CD4-positive, alpha-beta T cell (primary cell): ENCODE measurements around the gene ZNF385B. TPM values are rescaled to one million over a fixed set of nuclear protein-coding genes. Genes with fewer than 3 reads are reported as not detected.

Source experiments
- ATAC-seq: fragments of 200-7000 bp; cut with Tn5 transposase; one replicate; pipeline ENCODE4 v1.10.0; 2022; ENCODE audit warnings: mild to moderate bottlenecking; ENCODE audit not compliant: poor library complexity
- CTCF ChIA-PET: fragments of 350-600 bp; sonication (Branson Sonifier 250); formaldehyde crosslinking; loops from one replicate; lab custom pipeline; 2021; ENCODE audit warnings: antibody characterized with exemption, inconsistent platforms; lab: Charles Lee
- POLR2A ChIA-PET: fragments of 350-600 bp; sonication (Branson Sonifier 250); formaldehyde crosslinking; loops from one replicate; lab custom pipeline; 2021; ENCODE audit warnings: antibody characterized with exemption, inconsistent platforms; lab: Charles Lee
- DNase-seq, 14 experiments: peaks; one replicate each; pipeline ENCODE4 v3.0.0-alpha.2; 2013 to 2020; ENCODE audit warnings: mixed read lengths in 2 of 14
- H3K27ac ChIP-seq, 2 donors: one replicate each; pipeline versions ENCODE4 v1.5.1 to v1.7.0; 2013; ENCODE audit warnings: low read length in 2 of 2, low read depth in 1 of 2, mild to moderate bottlenecking in 1 of 2
- H3K27me3 ChIP-seq, 2 experiments: 1 replicate in 1 of 2; 2 replicates in 1 of 2; pipeline versions ENCODE4 v1.6.1 to v1.7.0; 2013; ENCODE audit warnings: low read length in 2 of 2, control low read depth in 1 of 2, mild to moderate bottlenecking in 1 of 2, moderate library complexity in 1 of 2; ENCODE audit not compliant: insufficient read depth in 2 of 2, control insufficient read depth in 1 of 2
- H3K36me3 ChIP-seq: one replicate; pipeline ENCODE4 v1.6.1; 2013; ENCODE audit warnings: low read length, control low read depth; ENCODE audit not compliant: insufficient read depth
- H3K4me1 ChIP-seq: one replicate; pipeline ENCODE4 v1.6.1; 2013; ENCODE audit warnings: low read length, control low read depth; ENCODE audit not compliant: insufficient read depth
- H3K4me3 ChIP-seq: one replicate; pipeline ENCODE4 v1.5.1; 2013; ENCODE audit warnings: mild to moderate bottlenecking, low read length, moderate library complexity
- H3K9me3 ChIP-seq, 2 experiments: 1 replicate in 1 of 2; 2 replicates in 1 of 2; pipeline versions ENCODE4 v1.6.1 to v1.7.0; 2013; ENCODE audit warnings: low read length in 2 of 2, mild to moderate bottlenecking in 2 of 2, control low read depth in 1 of 2, moderate library complexity in 1 of 2; ENCODE audit not compliant: control insufficient read depth in 1 of 2, insufficient read depth in 1 of 2
- H3K27ac Mint-ChIP-seq: one replicate; pipeline ENCODE4 v1.8.0; 2020; ENCODE audit warnings: mixed read lengths
- H3K27me3 Mint-ChIP-seq: one replicate; pipeline ENCODE4 v1.8.0; 2021; ENCODE audit warnings: mixed read lengths
- H3K36me3 Mint-ChIP-seq: one replicate; pipeline ENCODE4 v1.8.0; 2021; ENCODE audit warnings: low read depth, mixed read lengths
- H3K4me1 Mint-ChIP-seq: one replicate; pipeline ENCODE4 v1.8.0; 2021; ENCODE audit warnings: low read depth, mixed read lengths
- H3K4me3 Mint-ChIP-seq: one replicate; pipeline ENCODE4 v1.8.0; 2020; ENCODE audit warnings: mild to moderate bottlenecking, mixed read lengths
- H3K9me3 Mint-ChIP-seq: one replicate; pipeline ENCODE4 v1.8.0; 2020; ENCODE audit warnings: mixed read lengths
- intact Hi-C, 2 experiments: fragments of 100-400 bp; cut with DNase I in 1 of 2; cut with micrococcal nuclease in 1 of 2; formaldehyde crosslinking; loops; one replicate each; pipeline versions ENCODE4 v1.15.1 to v1.9.0; 2023 to 2025; cut with DNase I, micrococcal nuclease
- total RNA-seq, 174 experiments: library from RNA in 2 of 174; stranded (reverse) in 2 of 174; gene quantifications; one replicate each; pipeline ENCODE4 v1.2.3 and lab custom pipeline; 2021 to 2026
- TF ChIP-seq, protein P1 (sequence below): fragments of 200-600 bp; IDR thresholded peaks from one replicate; pipeline ENCODE4 v1.8.0; 2022; ENCODE audit warnings: antibody characterized with exemption, mild to moderate bottlenecking

The ZNF385B gene
- total RNA-seq, 2 experiments from 2014 or later: not detected

DNA sequence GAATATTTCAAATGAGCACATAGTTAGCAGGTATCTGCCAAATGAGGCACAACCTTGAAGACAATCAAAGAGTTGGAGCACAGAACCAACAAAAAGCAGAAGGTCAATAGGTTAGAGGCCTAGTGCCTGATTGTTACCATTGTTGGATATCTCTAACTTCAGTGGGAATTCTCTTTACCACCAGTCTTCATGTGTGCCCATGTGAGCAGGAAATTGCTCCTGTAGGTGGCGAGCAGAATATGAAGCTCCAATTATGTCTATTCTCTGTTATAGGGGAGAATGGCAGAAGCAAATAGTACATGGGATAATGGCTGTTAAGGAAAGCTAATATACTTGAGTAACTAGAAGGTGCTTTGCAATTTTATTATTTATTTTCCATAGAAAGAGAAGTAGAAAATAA, 14.9 kb upstream of the ZNF385B start:
- no peaks in the 10 kb centered on the region for H3K27me3 ChIP-seq
- ChIA-PET CTCF (no interaction called here), POLR2A (no interaction called here)
- no peak overlapping the region for H3K27ac Mint-ChIP-seq
- TF ChIP-seq, protein P1, sequence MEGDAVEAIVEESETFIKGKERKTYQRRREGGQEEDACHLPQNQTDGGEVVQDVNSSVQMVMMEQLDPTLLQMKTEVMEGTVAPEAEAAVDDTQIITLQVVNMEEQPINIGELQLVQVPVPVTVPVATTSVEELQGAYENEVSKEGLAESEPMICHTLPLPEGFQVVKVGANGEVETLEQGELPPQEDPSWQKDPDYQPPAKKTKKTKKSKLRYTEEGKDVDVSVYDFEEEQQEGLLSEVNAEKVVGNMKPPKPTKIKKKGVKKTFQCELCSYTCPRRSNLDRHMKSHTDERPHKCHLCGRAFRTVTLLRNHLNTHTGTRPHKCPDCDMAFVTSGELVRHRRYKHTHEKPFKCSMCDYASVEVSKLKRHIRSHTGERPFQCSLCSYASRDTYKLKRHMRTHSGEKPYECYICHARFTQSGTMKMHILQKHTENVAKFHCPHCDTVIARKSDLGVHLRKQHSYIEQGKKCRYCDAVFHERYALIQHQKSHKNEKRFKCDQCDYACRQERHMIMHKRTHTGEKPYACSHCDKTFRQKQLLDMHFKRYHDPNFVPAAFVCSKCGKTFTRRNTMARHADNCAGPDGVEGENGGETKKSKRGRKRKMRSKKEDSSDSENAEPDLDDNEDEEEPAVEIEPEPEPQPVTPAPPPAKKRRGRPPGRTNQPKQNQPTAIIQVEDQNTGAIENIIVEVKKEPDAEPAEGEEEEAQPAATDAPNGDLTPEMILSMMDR: no peak
- no peaks in the 10 kb centered on the region for H3K9me3 Mint-ChIP-seq
- H3K9me3 ChIP-seq: no peaks in the 10 kb centered on the region
- DNase-seq (no peak), ATAC-seq (no peak)
- H3K4me3 ChIP-seq: no peak overlapping the region
- no peaks in the 10 kb centered on the region for H3K4me1 Mint-ChIP-seq
- no peak overlapping the region for H3K4me3 Mint-ChIP-seq
- no peak overlapping the region for H3K27ac ChIP-seq
- peaks cover 25% of the 10 kb centered on the region for H3K27me3 Mint-ChIP-seq
- H3K4me1 ChIP-seq: no peaks in the 10 kb centered on the region
- H3K36me3 Mint-ChIP-seq: no peaks in the 10 kb centered on the region
- H3K36me3 ChIP-seq: no peaks in the 10 kb centered on the region
- intact Hi-C loops: no loop called here

DNA sequence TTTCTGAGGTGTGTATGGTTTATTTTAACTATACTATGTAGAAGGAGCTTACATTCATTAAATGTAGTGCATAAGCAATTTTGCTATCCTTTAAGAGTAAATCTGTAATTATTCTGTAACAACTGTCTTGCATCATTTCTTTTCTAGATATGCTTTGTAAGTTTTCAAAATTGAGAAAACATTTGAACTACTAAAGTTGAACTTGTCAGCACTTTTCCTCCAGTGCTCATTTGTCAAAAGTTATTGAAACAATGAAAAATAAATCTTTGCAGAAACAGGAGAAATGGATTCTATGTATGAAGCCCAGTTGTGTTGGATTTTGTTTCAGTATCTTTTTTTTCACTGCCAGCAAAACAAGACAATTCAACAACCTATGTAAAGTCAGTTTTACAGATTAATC, 14.5 kb upstream of the ZNF385B start:
- Histone ChIP-seq H3K9me3 (no peaks in the 10 kb centered on the region), H3K27me3 (no peaks in the 10 kb centered on the region), H3K36me3 (no peaks in the 10 kb centered on the region), H3K27ac (no peak overlapping the region), H3K4me3 (no peak overlapping the region), H3K4me1 (no peaks in the 10 kb centered on the region)
- ChIA-PET CTCF (interaction anchor here (1.5 kb wide), 1 partner anchor 10 kb away, joined by 4 read pairs; no protein-coding TSS in a partner anchor), POLR2A (no interaction called here)
- ATAC-seq (no peak), DNase-seq (no peak)
- intact Hi-C loops: no loop called here
- Mint-ChIP-seq H3K4me3 (no peak overlapping the region), H3K9me3 (no peaks in the 10 kb centered on the region), H3K27me3 (peaks cover 25% of the 10 kb centered on the region), H3K36me3 (no peaks in the 10 kb centered on the region), H3K27ac (no peak overlapping the region), H3K4me1 (no peaks in the 10 kb centered on the region)
- TF ChIP-seq, protein P1: no peak

DNA sequence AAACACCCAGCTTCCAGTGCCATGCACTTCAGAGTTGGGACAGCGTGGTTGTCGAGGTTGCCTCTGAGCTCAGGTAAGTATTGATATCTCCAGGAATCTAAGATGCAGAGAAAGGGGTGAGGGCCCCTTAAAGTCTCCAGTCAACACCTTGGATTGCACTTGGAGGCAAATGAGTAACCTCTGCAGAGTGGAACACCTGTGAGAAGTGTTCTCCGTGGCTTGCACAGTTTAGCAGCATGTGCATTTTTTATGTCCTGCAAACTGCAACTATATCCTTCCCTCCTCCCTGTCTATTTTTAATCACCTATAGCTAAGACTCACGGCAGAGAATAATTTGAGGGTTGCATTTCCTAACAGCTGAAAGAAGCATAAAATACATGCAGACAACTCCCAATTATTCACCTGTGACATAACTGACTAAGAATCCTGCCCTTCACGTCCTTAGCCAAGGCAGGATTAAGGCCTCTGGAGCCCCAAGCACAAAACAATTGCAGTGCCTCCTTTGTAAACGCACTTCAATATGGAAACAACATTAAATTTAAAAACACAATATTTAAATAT, 1.6 kb upstream of the ZNF385B start:
- intact Hi-C loops: no loop called here
- H3K27me3 Mint-ChIP-seq: peaks cover 62% of the 10 kb centered on the region
- no peaks in the 10 kb centered on the region for H3K36me3 ChIP-seq

More for the DNA sequence above, 1.6 kb upstream of the ZNF385B start:
- Mint-ChIP-seq H3K4me1 (no peaks in the 10 kb centered on the region), H3K36me3 (no peaks in the 10 kb centered on the region), H3K9me3 (no peaks in the 10 kb centered on the region), H3K27ac (no peak overlapping the region), H3K4me3 (no peak overlapping the region)
- ATAC-seq: no peak
- POLR2A ChIA-PET: no interaction called here
- no peak overlapping the region for H3K27ac ChIP-seq
- CTCF ChIA-PET: no interaction called here
- H3K4me3 ChIP-seq: no peak overlapping the region
- H3K27me3 ChIP-seq: peaks cover 30 to 54% of the 10 kb centered on the region in 2 experiments
- no peak for DNase-seq
- peaks cover 0 to 6% of the 10 kb centered on the region in 2 experiments for H3K9me3 ChIP-seq
- TF ChIP-seq, protein P1: no peak
- peaks cover 4% of the 10 kb centered on the region for H3K4me1 ChIP-seq
